HepG2 (cell line): Measurements from ENCODE around the gene AGAP1. TPM values are rescaled to one million over a fixed set of nuclear protein-coding genes. Genes with fewer than 3 reads are reported as not detected.

Experiments
- ATAC-seq: fragments of 200-7000 bp; cut with Tn5 transposase; 3 replicates; pipeline ENCODE4 v1.9.1; 2020; ENCODE audit warnings: mild to moderate bottlenecking, moderate library complexity
- BruUV-seq: library from RNA; stranded (reverse); fragments of 400-500 nt; replicated peaks from 2 replicates; lab custom pipeline; 2021; lab: Mats Ljungman, UMichigan
- CTCF ChIA-PET: fragments of 300-600 bp; formaldehyde crosslinking; extraction: SDS; loops from one replicate; lab custom pipeline; 2021; ENCODE audit warnings: low total read pairs, inconsistent platforms, low intra/inter-chr PET ratio; lab: Yijun Ruan, JAX
- POLR2A ChIA-PET: fragments of 350-600 bp; sonication (Branson Sonifier 250); formaldehyde crosslinking; loops from one replicate; lab custom pipeline; 2020; ENCODE audit warnings: antibody characterized with exemption, inconsistent platforms; lab: Yijun Ruan, JAX
- DNase-seq: peaks from one replicate; pipeline ENCODE4 v3.0.0-alpha.2; 2015; ENCODE audit warnings: low spot score
- FAIRE-seq: peaks from 3 replicates; lab custom pipeline; 2011; peaks lifted over from hg19 to GRCh38; lab: Jason Lieb, UNC
- H2AFZ ChIP-seq: one replicate; pipeline ENCODE4 v1.6.1; 2011; ENCODE audit warnings: low read length, inconsistent platforms
- H3K27ac ChIP-seq: fragments of 300-600 bp; 3 replicates; pipeline ENCODE4 v1.8.0; 2011; ENCODE audit warnings: mixed run types, mild to moderate bottlenecking, mixed read lengths, low read length, inconsistent platforms; ENCODE audit not compliant: insufficient read depth; ENCODE audit errors: extremely low read length
- H3K27me3 ChIP-seq, 2 experiments: fragments of 200-600 bp in 1 of 2; 2 replicates in 1 of 2; 3 replicates in 1 of 2; pipeline versions ENCODE4 v1.6.0 to v1.8.0; 2011; ENCODE audit warnings: low read length in 2 of 2, mild to moderate bottlenecking in 2 of 2, moderate library complexity in 2 of 2, inconsistent platforms in 1 of 2; ENCODE audit not compliant: insufficient read depth in 2 of 2, control insufficient read depth in 1 of 2
- H3K36me3 ChIP-seq, 2 experiments: fragments of 200-600 bp in 1 of 2; replicated peaks in 1 of 2; 2 replicates in 1 of 2; 3 replicates in 1 of 2; pipeline versions ENCODE4 v1.5.1 to v1.8.0; 2011; ENCODE audit warnings: low read length in 2 of 2, inconsistent platforms in 1 of 2; ENCODE audit not compliant: insufficient read depth in 2 of 2, control insufficient read depth in 1 of 2
- H3K4me1 ChIP-seq: 2 replicates; pipeline ENCODE4 v1.5.1; 2012; ENCODE audit warnings: low read length, inconsistent platforms; ENCODE audit not compliant: insufficient read depth
- H3K4me2 ChIP-seq: 2 replicates; pipeline ENCODE4 v1.6.0; 2011; ENCODE audit warnings: low read depth, low read length, inconsistent platforms
- H3K4me3 ChIP-seq, 3 experiments: fragments of 200-600 bp in 1 of 3; sonication (generic), shearing (Covaris generic) in 1 of 3; replicated peaks in 1 of 3; 2 replicates each; pipeline ENCODE4 v1.5.1; 2011 to 2016; ENCODE audit warnings: low read length in 3 of 3, inconsistent platforms in 2 of 3, low read depth in 2 of 3, mild to moderate bottlenecking in 2 of 3, control low read depth in 1 of 3, mixed read lengths in 1 of 3; ENCODE audit not compliant: insufficient read depth in 1 of 3
- H3K79me2 ChIP-seq: one replicate; pipeline ENCODE4 v1.6.1; 2011; ENCODE audit warnings: low read length, inconsistent platforms; ENCODE audit not compliant: insufficient read depth
- H3K9ac ChIP-seq: 2 replicates; pipeline ENCODE4 v1.6.0; 2011; ENCODE audit warnings: mild to moderate bottlenecking, low read depth, low read length, inconsistent platforms; ENCODE audit not compliant: insufficient read depth
- H3K9me3 ChIP-seq: 2 replicates; pipeline ENCODE4 v1.5.1; 2012; ENCODE audit warnings: mild to moderate bottlenecking, low read length
- H4K20me1 ChIP-seq: 2 replicates; pipeline ENCODE4 v1.6.0; 2011; ENCODE audit warnings: inconsistent platforms, mild to moderate bottlenecking, low read length, moderate library complexity; ENCODE audit not compliant: insufficient read depth
- FOSL2 ChIP-seq: sonication (generic); formaldehyde crosslinking; IDR thresholded peaks from 2 replicates; pipeline ENCODE4 v1.4.0; 2020; ENCODE audit warnings: missing genetic modification reagents
- SALL2 ChIP-seq: sonication (generic); formaldehyde crosslinking; IDR thresholded peaks from 2 replicates; pipeline ENCODE4 v1.8.1; 2023; ENCODE audit warnings: mild to moderate bottlenecking, missing genetic modification reagents, inconsistent platforms
- SIX1 ChIP-seq: sonication (generic); formaldehyde crosslinking; IDR thresholded peaks from 2 replicates; pipeline ENCODE4 v1.4.0; 2020; ENCODE audit warnings: missing genetic modification reagents, borderline replicate concordance
- SMC3 ChIP-seq: IDR thresholded peaks from 2 replicates; pipeline ENCODE4 v1.6.1; 2011; ENCODE audit warnings: low read length, improper control_type of control experiment
- ZFP36 ChIP-seq: fragments of 150-350 bp; IDR thresholded peaks from 2 replicates; pipeline ENCODE4 v1.6.1; 2018; ENCODE audit warnings: borderline replicate concordance, low read length, low read depth; ENCODE audit not compliant: partially characterized antibody
- ZFYVE20 ChIP-seq: sonication (generic); formaldehyde crosslinking; IDR thresholded peaks from 2 replicates; pipeline ENCODE4 v1.8.0; 2023; ENCODE audit warnings: low read depth, mild to moderate bottlenecking, moderate library complexity, missing genetic modification reagents, borderline replicate concordance
- ZNF224 ChIP-seq: sonication (generic); formaldehyde crosslinking; IDR thresholded peaks from 2 replicates; pipeline ENCODE4 v1.5.0; 2020; ENCODE audit warnings: mild to moderate bottlenecking, missing genetic modification reagents
- ZXDC ChIP-seq: sonication (generic); formaldehyde crosslinking; IDR thresholded peaks from 2 replicates; pipeline ENCODE4 v1.5.0; 2020; ENCODE audit warnings: mild to moderate bottlenecking, missing genetic modification reagents
- WGBS: methylation state at CpG from one replicate; pipeline ENCODE4 v1.1.6; 2017; ENCODE audit warnings: low lambda C conversion rate; 5-methylcytosine and 5-hydroxymethylcytosine counted together
- in situ Hi-C: cut with HindIII; loops from 2 replicates; pipeline ENCODE4 v1.10.0; 2017; ENCODE audit warnings: low pct_unique_long_range_greater_than_20kb; ENCODE audit not compliant: extremely low pct_ligation_motif_present
- intact Hi-C: fragments of 100-400 bp; cut with micrococcal nuclease; formaldehyde crosslinking; loops from one replicate; pipeline ENCODE4 v1.10.0; 2022; ENCODE audit not compliant: unreplicated experiment
- polyA plus RNA-seq, 8 experiments: library from polyadenylated mRNA; depleted of rRNA in 3 of 8; stranded (reverse) in 7 of 8; unstranded in 1 of 8; fragments of >200 nt; fragmentation: Illumina TruSeq in 4 of 8; extraction: Trizol in 4 of 8; gene quantifications; 2 replicates each; pipeline versions ENCODE4 v1.2.1 to v1.2.3, GENCODE V29; 2011 to 2016; ENCODE audit warnings: low read depth in 4 of 8, missing spikeins in 1 of 8, mixed read lengths in 1 of 8; ENCODE audit not compliant: insufficient read depth in 1 of 8
- total RNA-seq, 5 experiments: library from RNA; depleted of rRNA; stranded (reverse); fragments of >200 nt; fragmentation: Illumina TruSeq; extraction: Trizol; gene quantifications; 2 replicates each; pipeline ENCODE4 v1.2.3, GENCODE V29; 2016; ENCODE audit warnings: low read depth in 1 of 5
- TF ChIP-seq, protein P1 (sequence below): sonication (generic); formaldehyde crosslinking; IDR thresholded peaks from 2 replicates; pipeline ENCODE4 v1.5.0; 2020; ENCODE audit warnings: missing genetic modification reagents
- TF ChIP-seq, protein P2 (sequence below): sonication (generic); formaldehyde crosslinking; IDR thresholded peaks from 2 replicates; pipeline ENCODE4 v1.4.0; 2020; ENCODE audit warnings: mild to moderate bottlenecking, missing genetic modification reagents, borderline replicate concordance
- TF ChIP-seq, protein P3 (sequence below), 2 experiments: IDR thresholded peaks; 2 replicates each; pipeline ENCODE4 v1.6.1; 2011 to 2012; ENCODE audit warnings: low read length in 2 of 2, borderline replicate concordance in 1 of 2, low read depth in 1 of 2, mild to moderate bottlenecking in 1 of 2, moderate library complexity in 1 of 2

The AGAP1 gene
- total and polyA plus RNA-seq, 2 of the 13 experiments (the other 11 are each of a cell fraction or from before 2014, with no cell fraction given): 21.2 to 32.7 TPM

- TF ChIP-seq, protein P1, sequence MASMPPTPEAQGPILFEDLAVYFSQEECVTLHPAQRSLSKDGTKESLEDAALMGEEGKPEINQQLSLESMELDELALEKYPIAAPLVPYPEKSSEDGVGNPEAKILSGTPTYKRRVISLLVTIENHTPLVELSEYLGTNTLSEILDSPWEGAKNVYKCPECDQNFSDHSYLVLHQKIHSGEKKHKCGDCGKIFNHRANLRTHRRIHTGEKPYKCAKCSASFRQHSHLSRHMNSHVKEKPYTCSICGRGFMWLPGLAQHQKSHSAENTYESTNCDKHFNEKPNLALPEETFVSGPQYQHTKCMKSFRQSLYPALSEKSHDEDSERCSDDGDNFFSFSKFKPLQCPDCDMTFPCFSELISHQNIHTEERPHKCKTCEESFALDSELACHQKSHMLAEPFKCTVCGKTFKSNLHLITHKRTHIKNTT: no peak
- TF ChIP-seq ZNF224 (CRISPR knock-in tag): no peak
- TF ChIP-seq SMC3: no peak
- no peak for TF ChIP-seq FOSL2 (CRISPR knock-in tag)
- no peak for TF ChIP-seq ZFP36
- no peak for TF ChIP-seq SALL2
- no peak for TF ChIP-seq ZXDC (CRISPR knock-in tag)
- TF ChIP-seq, all 625 proteins: peak for 0
These were observed 196.4 kb downstream of the AGAP1 start (continued) for GRCh38 chr2:235690082-235690808.

GRCh38 chr2:235690809-235691450 is 197.1 kb downstream of the AGAP1 start:
- H4K20me1 ChIP-seq: peaks cover 43% of the 10 kb centered on the region; the same call in 1 of the 2 replicates
- H3K4me2 ChIP-seq: no peak overlapping the region
- peaks cover 0 to 2% of the 10 kb centered on the region in 2 experiments; a peak in 1 of 5 replicates for H3K36me3 ChIP-seq
- intact Hi-C loops (no loop called here), in situ Hi-C loops (no loop called here)
- no peak overlapping the region for H2AFZ ChIP-seq
- CTCF ChIA-PET: no interaction called here
- peaks cover 45% of the 10 kb centered on the region for H3K4me1 ChIP-seq
- BruUV-seq: no TSS peak
- no peak for DNase-seq
- POLR2A ChIA-PET: no interaction called here
- no peaks in the 10 kb centered on the region for H3K27me3 ChIP-seq
- FAIRE-seq: no peak
- no peak for ATAC-seq
- no peak overlapping the region for H3K9ac ChIP-seq
- H3K27ac ChIP-seq: no peak overlapping the region
- 91% methylated on average over 13 of the region's 14 CpGs for whole genome bisulfite sequencing
- no peak for TF ChIP-seq ZFYVE20 (CRISPR knock-in tag)
- TF ChIP-seq, protein P2, sequence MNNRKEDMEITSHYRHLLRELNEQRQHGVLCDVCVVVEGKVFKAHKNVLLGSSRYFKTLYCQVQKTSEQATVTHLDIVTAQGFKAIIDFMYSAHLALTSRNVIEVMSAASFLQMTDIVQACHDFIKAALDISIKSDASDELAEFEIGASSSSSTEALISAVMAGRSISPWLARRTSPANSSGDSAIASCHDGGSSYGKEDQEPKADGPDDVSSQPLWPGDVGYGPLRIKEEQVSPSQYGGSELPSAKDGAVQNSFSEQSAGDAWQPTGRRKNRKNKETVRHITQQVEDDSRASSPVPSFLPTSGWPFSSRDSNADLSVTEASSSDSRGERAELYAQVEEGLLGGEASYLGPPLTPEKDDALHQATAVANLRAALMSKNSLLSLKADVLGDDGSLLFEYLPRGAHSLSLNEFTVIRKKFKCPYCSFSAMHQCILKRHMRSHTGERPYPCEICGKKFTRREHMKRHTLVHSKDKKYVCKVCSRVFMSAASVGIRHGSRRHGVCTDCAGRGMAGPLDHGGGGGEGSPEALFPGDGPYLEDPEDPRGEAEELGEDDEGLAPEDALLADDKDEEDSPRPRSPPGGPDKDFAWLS: no peak
- TF ChIP-seq SIX1 (CRISPR knock-in tag): no peak
- TF ChIP-seq, protein P3, sequence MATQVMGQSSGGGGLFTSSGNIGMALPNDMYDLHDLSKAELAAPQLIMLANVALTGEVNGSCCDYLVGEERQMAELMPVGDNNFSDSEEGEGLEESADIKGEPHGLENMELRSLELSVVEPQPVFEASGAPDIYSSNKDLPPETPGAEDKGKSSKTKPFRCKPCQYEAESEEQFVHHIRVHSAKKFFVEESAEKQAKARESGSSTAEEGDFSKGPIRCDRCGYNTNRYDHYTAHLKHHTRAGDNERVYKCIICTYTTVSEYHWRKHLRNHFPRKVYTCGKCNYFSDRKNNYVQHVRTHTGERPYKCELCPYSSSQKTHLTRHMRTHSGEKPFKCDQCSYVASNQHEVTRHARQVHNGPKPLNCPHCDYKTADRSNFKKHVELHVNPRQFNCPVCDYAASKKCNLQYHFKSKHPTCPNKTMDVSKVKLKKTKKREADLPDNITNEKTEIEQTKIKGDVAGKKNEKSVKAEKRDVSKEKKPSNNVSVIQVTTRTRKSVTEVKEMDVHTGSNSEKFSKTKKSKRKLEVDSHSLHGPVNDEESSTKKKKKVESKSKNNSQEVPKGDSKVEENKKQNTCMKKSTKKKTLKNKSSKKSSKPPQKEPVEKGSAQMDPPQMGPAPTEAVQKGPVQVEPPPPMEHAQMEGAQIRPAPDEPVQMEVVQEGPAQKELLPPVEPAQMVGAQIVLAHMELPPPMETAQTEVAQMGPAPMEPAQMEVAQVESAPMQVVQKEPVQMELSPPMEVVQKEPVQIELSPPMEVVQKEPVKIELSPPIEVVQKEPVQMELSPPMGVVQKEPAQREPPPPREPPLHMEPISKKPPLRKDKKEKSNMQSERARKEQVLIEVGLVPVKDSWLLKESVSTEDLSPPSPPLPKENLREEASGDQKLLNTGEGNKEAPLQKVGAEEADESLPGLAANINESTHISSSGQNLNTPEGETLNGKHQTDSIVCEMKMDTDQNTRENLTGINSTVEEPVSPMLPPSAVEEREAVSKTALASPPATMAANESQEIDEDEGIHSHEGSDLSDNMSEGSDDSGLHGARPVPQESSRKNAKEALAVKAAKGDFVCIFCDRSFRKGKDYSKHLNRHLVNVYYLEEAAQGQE (IDR thresholded peaks at IDR 0.05; ENCODE audit: borderline replicate concordance in 1 of 2, low read depth in 1 of 2, low read length in 2 of 2): no peak
- H3K4me3 ChIP-seq: no peak overlapping the region
- H3K9me3 ChIP-seq: no peaks in the 10 kb centered on the region
- H3K79me2 ChIP-seq: peaks cover 81% of the 10 kb centered on the region
